Inflammatory macrophage (primary cell): ENCODE results near the gene ABL2.
A peak's percentile ranks its signal among the peaks of the same experiment; 100 is the strongest.

Source experiments
- DNase-seq, 2 donors: peaks; one replicate each; pipeline ENCODE4 v3.0.0-alpha.2; 2020 to 2022

ABL2 gene

DNA sequence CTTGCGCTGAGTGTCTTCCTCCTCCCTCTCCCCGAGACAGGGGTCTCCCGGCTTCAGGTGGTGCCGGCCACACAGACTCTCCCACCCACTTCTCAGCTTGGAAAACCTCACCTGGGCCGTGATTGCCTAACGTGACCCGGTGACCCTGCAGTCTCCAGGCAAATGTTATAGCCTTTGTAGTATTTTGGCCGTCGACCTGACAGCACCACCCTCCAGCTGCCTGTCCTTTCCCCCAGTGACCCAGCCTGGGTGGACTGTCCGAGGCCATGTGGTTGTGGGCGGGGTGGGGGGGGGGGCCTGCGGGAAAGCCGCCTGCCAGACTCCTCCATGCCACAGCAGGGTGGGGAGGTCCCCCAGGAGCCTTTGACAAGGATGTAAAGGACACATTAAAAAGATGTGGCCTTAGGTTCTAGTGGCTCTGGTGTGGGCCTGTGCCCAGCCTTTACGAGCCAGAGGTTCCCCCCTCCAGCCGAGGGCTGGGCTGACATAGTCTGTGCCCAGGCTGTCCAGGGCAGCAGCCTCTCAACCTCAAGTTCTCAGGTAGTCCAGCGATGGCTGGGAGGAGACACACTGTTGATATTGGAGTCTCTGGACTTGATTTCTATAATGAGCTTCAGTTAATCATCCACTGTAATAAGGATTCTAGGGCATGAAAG lies 139.5 kb downstream of the ABL2 start:
- DNase-seq = no peak

DNA sequence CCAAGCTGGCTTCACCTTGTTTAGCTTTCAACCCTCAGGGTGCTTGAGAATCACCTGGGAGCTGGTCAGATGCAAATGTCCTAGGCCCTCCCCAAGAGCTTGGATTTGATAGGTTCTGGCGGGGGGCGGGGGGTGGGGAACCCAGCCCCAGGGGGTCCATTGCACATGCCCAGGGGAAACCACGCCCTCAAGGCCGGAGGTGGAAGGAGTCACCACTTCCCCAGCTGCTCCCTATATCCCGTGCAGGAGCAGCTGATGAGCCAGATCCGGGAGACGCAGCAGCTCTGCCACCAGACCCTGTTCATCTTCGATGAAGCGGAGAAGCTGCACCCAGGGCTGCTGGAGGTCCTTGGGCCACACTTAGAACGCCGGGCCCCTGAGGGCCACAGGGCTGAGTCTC lies 141.8 kb downstream of the ABL2 start:
- DNase-seq = no peak

DNA sequence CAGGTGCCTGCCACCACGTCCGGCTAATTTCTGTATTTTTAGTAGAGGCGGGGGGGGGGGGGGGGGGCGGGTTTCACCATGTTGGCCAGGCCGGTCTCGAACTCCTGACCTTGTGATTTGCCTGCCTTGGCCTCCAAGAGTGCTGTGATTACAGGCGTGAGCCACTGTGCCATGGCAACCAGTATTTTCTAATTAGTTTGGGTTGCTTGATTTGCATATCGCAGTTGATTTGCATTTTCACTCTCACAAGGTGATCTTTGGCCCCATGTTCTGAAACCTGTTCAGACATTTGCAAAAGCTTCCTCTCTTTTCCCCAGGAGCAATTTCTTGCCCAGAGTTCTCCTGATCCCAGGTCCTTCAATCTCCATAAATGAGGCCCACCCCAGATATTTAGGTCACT lies 145.9 kb downstream of the ABL2 start:
- DNase-seq = no peak

DNA sequence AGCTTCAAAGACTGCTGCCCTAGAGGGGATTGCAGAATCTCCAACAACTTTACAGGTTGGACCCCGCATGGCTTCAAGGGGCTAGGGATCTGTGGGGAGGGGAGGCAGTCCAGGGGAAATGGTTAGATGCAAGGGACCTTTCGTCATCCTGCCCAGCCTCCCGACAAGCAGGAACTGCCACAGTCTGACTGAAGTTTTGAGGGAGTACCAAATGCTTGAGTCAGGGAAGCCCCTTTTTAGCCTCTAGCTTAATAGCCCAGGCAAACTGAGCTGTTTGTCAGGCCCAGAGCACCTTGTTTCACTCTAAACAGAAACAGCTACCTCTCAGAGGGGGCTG lies 146.5 kb downstream of the ABL2 start:
- peak; percentile 24 to 46 for DNase-seq

DNA sequence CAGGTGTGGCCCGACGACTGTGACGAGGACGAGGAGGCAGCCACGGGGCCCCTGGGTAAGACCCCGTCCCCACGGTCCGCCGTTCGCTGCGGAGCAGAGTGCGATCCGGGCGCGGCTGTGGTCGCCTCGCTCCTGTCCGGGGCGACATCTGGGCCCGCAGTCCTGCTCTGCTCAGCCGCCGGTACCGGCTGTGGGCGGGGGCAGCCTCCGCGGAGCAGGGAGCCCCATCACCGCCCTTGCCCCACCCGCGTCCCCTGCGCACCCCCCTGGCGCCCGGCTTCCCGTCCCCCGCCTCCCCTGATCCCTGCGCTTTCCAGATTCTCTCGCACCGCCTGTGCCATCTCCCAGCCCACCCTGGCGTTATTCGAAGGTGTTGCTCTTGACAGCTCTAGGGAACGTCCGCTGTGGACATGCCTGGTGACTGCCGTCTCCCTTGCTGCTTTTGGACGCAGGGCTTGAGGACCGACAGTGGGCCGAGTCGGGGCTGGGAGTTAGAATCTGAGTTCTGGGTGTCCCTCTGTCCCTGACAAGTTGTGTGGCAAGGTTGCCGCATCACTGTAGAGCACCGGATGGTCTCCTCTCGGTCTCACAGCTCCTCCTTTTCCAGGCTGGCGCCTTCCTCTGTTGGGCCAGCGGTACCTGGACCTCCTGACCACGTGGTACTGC lies 147.0 kb downstream of the ABL2 start:
- DNase-seq = peak in 1 of 2 donors; percentile 17

DNA sequence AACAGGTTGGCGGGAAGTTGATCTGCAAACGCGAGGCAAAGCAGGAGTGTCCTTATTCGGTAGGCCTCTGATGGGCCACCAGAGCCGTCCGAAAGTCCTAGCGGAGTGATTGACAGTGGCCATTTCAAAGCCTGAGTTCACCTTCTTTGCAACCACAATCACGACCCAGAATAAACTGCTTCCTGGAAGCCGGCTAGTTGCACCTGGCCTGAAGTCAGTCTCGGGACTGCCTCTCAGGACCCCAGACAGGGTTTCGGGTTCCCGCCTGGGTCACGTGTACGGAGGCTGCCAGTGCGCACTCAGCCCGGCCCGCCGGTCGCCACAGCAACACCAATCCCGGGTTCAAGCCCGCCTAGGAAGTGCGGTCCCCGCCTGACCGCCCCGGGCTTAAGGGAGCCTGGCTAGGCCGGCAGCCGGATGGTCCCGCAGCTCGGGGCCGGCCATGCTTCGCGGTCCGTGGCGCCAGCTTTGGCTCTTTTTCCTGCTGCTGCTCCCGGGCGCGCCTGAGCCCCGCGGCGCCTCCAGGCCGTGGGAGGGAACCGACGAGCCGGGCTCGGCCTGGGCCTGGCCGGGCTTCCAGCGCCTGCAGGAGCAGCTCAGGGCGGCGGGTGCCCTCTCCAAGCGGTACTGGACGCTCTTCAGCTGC lies 147.7 kb downstream of the ABL2 start, which contains the start of gene TOR3A:
Gene TOR3A, plus strand, starts transcription at position 384 of the 646 bp plus-strand sequence. Its CDS starts 59 bp downstream, at position 443.
- DNase-seq = peak; percentile 79 to 91

DNA sequence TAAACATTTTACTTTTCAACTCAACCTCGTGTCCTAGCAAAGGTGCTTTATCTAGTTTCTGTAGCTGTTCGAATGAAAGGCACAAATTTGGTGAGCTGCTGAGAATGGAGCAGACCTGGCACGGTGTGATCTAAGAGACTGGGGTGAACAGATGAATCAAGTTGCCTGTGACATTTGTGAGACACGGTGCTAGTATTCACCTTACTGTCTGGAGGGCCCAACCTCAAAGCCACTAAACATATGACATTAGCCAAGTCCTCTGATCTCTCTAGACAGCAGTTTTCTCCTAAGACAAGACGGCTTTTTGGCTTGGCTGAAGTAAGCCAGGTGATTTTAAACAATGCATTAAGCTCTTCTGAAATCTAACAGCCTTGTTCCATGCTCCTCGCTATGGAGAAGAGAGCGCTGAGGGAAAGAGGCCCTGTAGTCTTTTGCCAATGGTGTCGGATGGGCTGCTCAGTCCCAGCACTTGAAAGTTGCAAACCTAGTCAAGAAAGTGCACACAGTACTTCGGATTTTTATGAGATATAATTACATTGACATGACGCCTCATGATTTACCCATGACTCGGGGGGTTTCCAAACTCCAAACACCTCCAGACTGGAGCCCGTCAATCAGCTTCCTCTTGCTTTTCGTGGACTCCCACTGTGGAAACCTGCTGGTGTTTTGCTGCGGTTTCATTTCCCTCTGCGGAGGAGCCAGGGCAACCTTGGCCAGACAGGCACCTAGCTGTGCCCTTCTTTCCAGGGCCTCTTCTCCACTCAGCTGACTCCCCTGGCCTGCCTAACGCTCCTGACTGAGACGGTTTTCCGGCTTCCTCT lies 148.4 kb downstream of the ABL2 start:
- peak; percentile 82 to 91 for DNase-seq

DNA sequence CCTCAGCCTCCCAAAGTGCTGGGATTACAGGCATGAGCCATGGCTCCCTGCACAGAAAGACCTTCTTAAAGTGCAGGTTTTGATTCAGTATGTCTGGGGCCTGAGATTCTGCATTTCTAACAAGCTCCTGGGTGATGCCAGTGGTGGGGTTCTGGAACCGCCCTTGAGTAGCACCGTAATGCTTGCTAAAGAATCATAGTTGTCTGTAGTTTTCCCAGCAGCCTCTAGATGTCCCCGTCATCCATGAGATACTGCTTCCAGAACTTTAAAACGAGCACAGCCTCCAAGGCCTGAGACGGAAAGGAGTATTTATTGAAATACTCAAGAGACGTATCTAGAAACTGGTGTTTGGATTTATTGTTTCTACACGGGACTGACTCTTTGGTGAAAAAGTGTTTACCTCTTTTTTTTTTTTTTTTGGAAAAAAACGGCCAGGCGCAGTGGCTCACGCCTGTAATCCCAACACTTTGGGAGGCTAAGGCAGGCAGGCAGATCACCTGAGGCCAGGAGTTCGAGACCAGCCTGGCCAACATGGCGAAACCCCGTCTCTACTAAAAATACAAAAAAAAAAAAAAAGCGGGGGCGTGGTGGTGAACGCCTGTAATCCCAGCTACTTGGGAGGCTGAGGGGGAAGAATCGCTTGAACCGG lies 150.2 kb downstream of the ABL2 start:
- peak; percentile 78 to 86 for DNase-seq

DNA sequence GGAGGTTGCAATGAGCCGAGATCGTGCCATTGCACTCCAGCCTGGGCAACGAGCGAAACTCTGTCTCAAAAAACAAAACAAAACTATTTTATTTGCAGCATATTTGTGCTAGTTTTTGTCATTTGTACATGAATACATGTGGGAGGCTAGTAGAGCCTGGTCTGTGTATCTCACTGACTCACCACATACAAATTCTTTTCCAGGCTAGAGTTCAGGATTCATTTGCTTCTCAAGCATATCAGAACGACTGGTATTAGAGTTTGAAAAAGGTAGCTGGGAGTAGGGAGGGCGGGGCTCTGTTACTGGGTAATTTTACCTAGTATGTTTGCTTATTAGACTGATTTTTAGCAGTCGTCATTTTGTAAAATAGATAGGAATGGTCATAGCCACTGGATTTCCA lies 152.1 kb downstream of the ABL2 start:
- DNase-seq = no peak

DNA sequence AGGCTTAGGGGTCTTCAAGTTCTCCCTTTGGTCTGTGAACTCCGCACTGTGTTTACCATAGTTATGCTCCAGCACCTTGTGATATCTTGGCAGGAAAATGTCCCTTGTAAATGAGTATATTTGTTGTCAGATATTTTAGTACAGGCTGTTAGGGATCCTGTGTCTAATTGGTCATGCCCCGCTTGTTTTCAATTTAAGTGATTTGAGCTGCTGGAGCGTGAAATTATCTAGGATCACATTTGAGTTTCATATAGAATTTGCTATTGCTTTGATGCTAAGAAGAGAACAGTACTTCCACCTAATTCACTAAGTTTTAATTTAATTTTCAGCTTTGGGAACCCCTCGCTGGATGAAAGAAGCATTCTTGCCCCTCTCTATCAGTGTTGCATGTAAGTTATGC lies 163.0 kb downstream of the ABL2 start:
- DNase-seq = no peak

DNA sequence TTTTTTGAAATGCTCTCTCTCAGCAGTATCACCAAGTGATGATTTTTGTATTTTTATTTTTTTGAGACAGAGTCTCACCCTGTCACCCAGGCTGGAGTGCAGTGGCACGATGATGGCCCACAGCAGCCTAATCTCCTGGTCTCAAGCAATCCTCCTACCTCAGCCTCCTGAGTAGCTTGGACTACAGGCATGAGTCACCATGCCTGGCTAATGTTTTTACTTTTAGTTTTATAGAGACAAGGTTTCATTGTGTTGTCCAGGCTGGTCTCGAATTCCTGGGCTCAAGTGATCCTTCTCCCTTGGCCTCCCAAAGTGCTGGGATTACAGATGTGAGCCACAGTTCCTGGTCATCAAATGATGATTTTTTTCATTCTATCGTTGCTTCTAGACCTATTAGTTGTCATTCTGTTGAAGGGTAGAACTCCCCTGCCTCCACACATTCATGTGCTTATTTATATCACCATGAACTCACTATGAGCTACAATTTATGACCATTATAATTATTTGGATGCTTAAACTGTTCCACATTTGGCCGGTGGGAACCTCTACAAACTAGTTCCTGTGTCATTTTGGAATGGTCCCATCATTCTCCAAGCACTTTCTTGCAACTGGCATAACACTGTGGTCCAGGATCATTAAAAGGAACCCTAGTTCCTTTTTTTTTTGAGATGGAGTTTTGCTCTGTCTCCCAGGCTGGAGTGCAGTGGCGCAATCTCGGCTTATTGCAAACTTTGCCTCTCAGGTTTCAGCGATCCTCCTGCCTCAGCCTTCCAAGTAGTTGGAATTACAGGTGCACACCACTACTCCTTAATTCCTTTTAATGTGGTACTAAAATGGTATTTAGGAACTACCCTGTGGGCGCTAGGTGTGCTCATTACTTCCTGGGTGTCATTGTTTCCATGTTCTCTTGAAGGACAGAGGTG lies 167.9 kb downstream of the ABL2 start:
- no peak for DNase-seq

DNA sequence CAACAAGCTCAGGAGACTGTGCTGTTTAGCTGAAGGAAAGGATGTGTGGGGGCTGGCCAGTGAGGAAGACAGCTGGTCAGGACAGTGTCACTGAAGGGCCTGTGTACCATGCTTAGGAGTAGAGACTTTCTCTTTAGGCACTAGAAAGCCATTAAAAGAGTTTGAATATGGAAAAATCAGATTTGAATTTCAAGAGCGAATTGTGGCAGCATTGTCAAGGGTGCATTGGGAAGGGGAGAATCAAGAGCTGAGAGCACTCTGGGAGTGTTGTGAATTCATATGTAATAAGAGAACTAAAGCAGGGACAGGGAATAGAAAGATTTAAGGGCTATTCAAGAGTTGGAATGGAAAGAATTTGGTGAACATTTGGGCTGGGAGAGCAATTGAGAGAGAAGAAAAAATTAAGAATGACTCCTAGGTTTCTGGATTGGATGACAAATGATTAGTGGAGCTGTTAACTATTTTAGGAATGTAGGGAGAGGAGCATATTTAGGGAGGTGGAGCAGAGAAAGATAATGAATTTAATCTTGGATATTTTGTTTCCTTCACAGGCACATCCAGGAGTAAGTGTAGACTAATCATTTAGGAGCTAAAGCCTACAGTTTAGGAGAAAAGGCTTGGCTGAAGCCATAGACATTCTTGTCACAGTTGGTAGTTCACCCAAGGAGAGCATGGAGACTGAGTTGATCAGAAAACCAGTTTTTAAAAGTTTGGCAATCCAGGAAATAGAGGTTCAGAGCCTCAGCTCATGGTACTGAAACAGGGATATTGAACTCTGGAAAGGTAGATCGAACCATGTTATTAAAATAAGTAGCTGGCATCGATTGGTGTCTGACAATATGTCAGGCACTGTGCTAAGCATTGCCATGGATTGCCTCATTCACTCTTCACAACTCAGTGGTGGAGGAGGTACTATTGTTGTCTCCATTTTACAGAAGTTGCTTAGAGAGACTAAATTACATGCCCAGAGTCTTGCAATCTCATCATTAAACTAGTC lies 170.7 kb downstream of the ABL2 start:
- peak; percentile 57 to 66 for DNase-seq

DNA sequence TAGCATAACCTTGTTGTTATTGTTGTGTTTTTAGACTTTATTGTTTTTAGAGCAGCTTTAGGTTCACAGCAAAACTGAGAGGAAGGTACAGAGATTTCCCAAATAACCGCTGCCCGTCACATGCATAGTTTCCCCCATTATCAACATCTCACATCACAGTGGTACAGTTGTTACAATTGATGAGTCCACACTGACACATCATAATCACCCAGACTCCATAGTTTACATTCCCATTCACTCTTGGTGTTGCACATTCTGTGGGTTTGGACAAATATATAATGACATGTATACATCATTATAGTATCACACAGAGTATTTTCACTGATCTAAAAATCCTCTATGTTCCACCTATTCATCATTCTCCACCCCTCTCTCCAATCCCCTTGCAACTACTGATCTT lies 173.5 kb downstream of the ABL2 start:
- no peak for DNase-seq

DNA sequence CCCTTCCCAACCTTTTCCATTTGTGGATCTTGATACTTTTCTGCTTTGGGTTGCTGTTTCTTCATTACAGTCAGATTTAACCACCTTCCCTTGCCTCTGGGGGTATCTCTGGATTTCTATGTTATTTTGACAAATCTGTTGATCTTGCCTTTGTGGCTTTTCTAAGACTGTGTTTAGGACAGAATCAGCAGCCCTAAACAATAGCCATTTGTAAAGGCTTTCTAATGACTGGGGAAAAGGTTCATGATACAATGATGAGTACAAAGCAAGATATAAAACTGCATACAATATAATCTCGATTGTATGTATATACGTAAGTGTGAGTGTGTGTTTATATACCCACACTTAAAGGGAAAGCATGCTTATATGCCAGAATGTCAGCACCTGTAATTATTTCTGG lies 176.0 kb downstream of the ABL2 start:
- no peak for DNase-seq

DNA sequence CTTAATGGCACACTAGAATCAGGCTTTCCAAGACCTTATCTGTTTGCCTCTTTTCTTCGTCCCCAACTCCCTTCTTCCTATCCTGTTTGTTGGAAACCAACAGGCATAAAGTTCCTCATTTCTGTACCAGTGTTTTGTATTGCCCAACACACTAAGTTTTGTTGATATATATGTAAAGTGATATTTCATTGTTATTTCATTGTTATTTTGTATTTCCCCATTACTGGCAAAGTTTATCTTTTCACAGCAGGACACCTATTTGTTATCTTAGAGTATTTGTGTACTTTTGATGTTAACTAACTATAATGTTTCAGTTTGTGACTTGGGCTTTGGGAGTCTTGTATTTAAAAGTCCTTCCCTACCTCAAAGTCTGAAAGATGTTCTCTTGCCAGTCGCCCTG lies 176.7 kb downstream of the ABL2 start:
- DNase-seq = peak in 1 of 2 donors; percentile 24
